Loucy (cell line): Measurements from ENCODE around the gene SH3PXD2A.

Experiments
- CTCF ChIP-seq: fragments of 200-600 bp; sonication (generic); conservative IDR thresholded peaks from 2 replicates; pipeline ENCODE4 v1.5.1; 2014; ENCODE audit warnings: mild to moderate bottlenecking, antibody characterized with exemption, low read length
- EZH2phosphoT487 ChIP-seq: fragments of 200-600 bp; IDR thresholded peaks from 2 replicates; pipeline ENCODE4 v1.6.1; 2018; ENCODE audit warnings: antibody characterized with exemption, mild to moderate bottlenecking, moderate library complexity, borderline replicate concordance

- TF ChIP-seq CTCF (no peak), EZH2phosphoT487 (no peak)
Measured at GRCh38 chr10:103870516-103870915, 15.1 kb upstream of the SH3PXD2A start.
